ACC112 (cell line): Measurements from ENCODE around the gene NLRP4.

ENCODE experiments used
- H2AFZ ChIP-seq: fragments of 200-600 bp; sonication (generic); one replicate; pipeline ENCODE4 v1.6.0; 2017; ENCODE audit warnings: antibody characterized with exemption, low read length; ENCODE audit not compliant: unreplicated experiment
- H3K27ac ChIP-seq: fragments of 200-600 bp; sonication (generic); 2 replicates; pipeline ENCODE4 v1.5.1; 2014; ENCODE audit warnings: low read depth, mild to moderate bottlenecking, antibody characterized with exemption, low read length, moderate library complexity
- H3K27me3 ChIP-seq: fragments of 200-600 bp; sonication (generic); 2 replicates; pipeline ENCODE4 v1.6.1; 2014; ENCODE audit warnings: mild to moderate bottlenecking, antibody characterized with exemption, low read length, moderate library complexity, mixed read lengths; ENCODE audit not compliant: insufficient read depth
- H3K36me3 ChIP-seq: fragments of 200-600 bp; sonication (generic); 2 replicates; pipeline ENCODE4 v1.6.1; 2016; ENCODE audit warnings: mild to moderate bottlenecking, antibody characterized with exemption, low read length, moderate library complexity, mixed read lengths; ENCODE audit not compliant: insufficient read depth
- H3K4me1 ChIP-seq: fragments of 200-600 bp; sonication (generic); one replicate; pipeline ENCODE4 v1.6.1; 2016; ENCODE audit warnings: low read length, mixed read lengths; ENCODE audit not compliant: insufficient read depth, unreplicated experiment, control insufficient read depth
- H3K4me3 ChIP-seq: fragments of 200-600 bp; sonication (generic); 2 replicates; pipeline ENCODE4 v1.5.1; 2014; ENCODE audit warnings: mild to moderate bottlenecking, low read depth, low read length
- H3K79me2 ChIP-seq: fragments of 200-600 bp; sonication (generic); one replicate; pipeline ENCODE4 v1.6.0; 2016; ENCODE audit warnings: low read length; ENCODE audit not compliant: control insufficient read depth, unreplicated experiment, insufficient read depth

Gene NLRP4

GRCh38 chr19:55832676-55833075 is 3.7 kb upstream of the NLRP4 start:
- no peak overlapping the region for H2AFZ ChIP-seq
- no peaks in the 10 kb centered on the region for H3K36me3 ChIP-seq
- no peaks in the 10 kb centered on the region for H3K4me1 ChIP-seq
- H3K27ac ChIP-seq, result no peak overlapping the region
- no peaks in the 10 kb centered on the region for H3K27me3 ChIP-seq
- no peak overlapping the region for H3K4me3 ChIP-seq
- no peaks in the 10 kb centered on the region for H3K79me2 ChIP-seq

GRCh38 chr19:55838251-55838650 is 1.9 kb downstream of the NLRP4 start:
- H3K4me3 ChIP-seq, result no peak overlapping the region
- no peaks in the 10 kb centered on the region for H3K79me2 ChIP-seq
- H3K27ac ChIP-seq, result no peak overlapping the region
- no peaks in the 10 kb centered on the region for H3K36me3 ChIP-seq
- H3K27me3 ChIP-seq, result no peaks in the 10 kb centered on the region
- H3K4me1 ChIP-seq, result no peaks in the 10 kb centered on the region
- H2AFZ ChIP-seq, result no peak overlapping the region

GRCh38 chr19:55838906-55839305 is 2.6 kb downstream of the NLRP4 start:
- no peak overlapping the region for H2AFZ ChIP-seq
- no peak overlapping the region for H3K4me3 ChIP-seq
- H3K4me1 ChIP-seq, result no peaks in the 10 kb centered on the region
- no peak overlapping the region for H3K27ac ChIP-seq
- no peaks in the 10 kb centered on the region for H3K79me2 ChIP-seq
- no peaks in the 10 kb centered on the region for H3K36me3 ChIP-seq
- no peaks in the 10 kb centered on the region for H3K27me3 ChIP-seq

- Histone ChIP-seq H3K4me3 (no peak overlapping the region), H2AFZ (no peak overlapping the region), H3K36me3 (no peaks in the 10 kb centered on the region), H3K27ac (no peak overlapping the region), H3K4me1 (no peaks in the 10 kb centered on the region), H3K79me2 (no peaks in the 10 kb centered on the region), H3K27me3 (no peaks in the 10 kb centered on the region)
These were observed 18.8 kb downstream of the NLRP4 start for GRCh38 chr19:55855160-55855559.

GRCh38 chr19:55857149-55857548 is 20.8 kb downstream of the NLRP4 start:
- H3K27me3 ChIP-seq, result no peaks in the 10 kb centered on the region
- no peaks in the 10 kb centered on the region for H3K4me1 ChIP-seq
- H2AFZ ChIP-seq, result no peak overlapping the region
- H3K79me2 ChIP-seq, result no peaks in the 10 kb centered on the region
- H3K4me3 ChIP-seq, result no peak overlapping the region
- no peak overlapping the region for H3K27ac ChIP-seq
- H3K36me3 ChIP-seq, result no peaks in the 10 kb centered on the region

GRCh38 chr19:55857974-55858373 is 21.6 kb downstream of the NLRP4 start:
- Histone ChIP-seq H3K27ac (no peak overlapping the region), H3K27me3 (no peaks in the 10 kb centered on the region), H3K4me1 (no peaks in the 10 kb centered on the region), H2AFZ (no peak overlapping the region), H3K36me3 (no peaks in the 10 kb centered on the region), H3K4me3 (no peak overlapping the region), H3K79me2 (no peaks in the 10 kb centered on the region)

- Histone ChIP-seq H3K27me3 (no peaks in the 10 kb centered on the region), H2AFZ (no peak overlapping the region), H3K79me2 (no peaks in the 10 kb centered on the region), H3K4me3 (no peak overlapping the region), H3K36me3 (no peaks in the 10 kb centered on the region), H3K4me1 (no peaks in the 10 kb centered on the region), H3K27ac (no peak overlapping the region)
These were observed 22.1 kb downstream of the NLRP4 start for GRCh38 chr19:55858401-55858800.

- H3K27me3 ChIP-seq, result no peaks in the 10 kb centered on the region
- H3K27ac ChIP-seq, result no peak overlapping the region
- H3K4me3 ChIP-seq, result no peak overlapping the region
- no peaks in the 10 kb centered on the region for H3K79me2 ChIP-seq
- H2AFZ ChIP-seq, result no peak overlapping the region
- no peaks in the 10 kb centered on the region for H3K4me1 ChIP-seq
- H3K36me3 ChIP-seq, result no peaks in the 10 kb centered on the region
These were observed 22.6 kb downstream of the NLRP4 start for GRCh38 chr19:55858969-55859368.

- no peak overlapping the region for H2AFZ ChIP-seq
- H3K36me3 ChIP-seq, result no peaks in the 10 kb centered on the region
- no peaks in the 10 kb centered on the region for H3K27me3 ChIP-seq
- H3K4me1 ChIP-seq, result no peaks in the 10 kb centered on the region
- H3K27ac ChIP-seq, result no peak overlapping the region
- H3K4me3 ChIP-seq, result no peak overlapping the region
- no peaks in the 10 kb centered on the region for H3K79me2 ChIP-seq
These were observed 30.2 kb downstream of the NLRP4 start for GRCh38 chr19:55866521-55866920.

GRCh38 chr19:55867101-55867500 is 30.8 kb downstream of the NLRP4 start:
- no peak overlapping the region for H3K27ac ChIP-seq
- no peaks in the 10 kb centered on the region for H3K36me3 ChIP-seq
- H3K4me3 ChIP-seq, result no peak overlapping the region
- no peaks in the 10 kb centered on the region for H3K27me3 ChIP-seq
- no peak overlapping the region for H2AFZ ChIP-seq
- no peaks in the 10 kb centered on the region for H3K4me1 ChIP-seq
- H3K79me2 ChIP-seq, result no peaks in the 10 kb centered on the region

GRCh38 chr19:55870736-55871135 is 34.4 kb downstream of the NLRP4 start:
- no peaks in the 10 kb centered on the region for H3K79me2 ChIP-seq
- no peaks in the 10 kb centered on the region for H3K36me3 ChIP-seq
- H3K4me1 ChIP-seq, result no peaks in the 10 kb centered on the region
- H3K4me3 ChIP-seq, result no peak overlapping the region
- no peak overlapping the region for H3K27ac ChIP-seq
- H2AFZ ChIP-seq, result no peak overlapping the region
- H3K27me3 ChIP-seq, result no peaks in the 10 kb centered on the region

GRCh38 chr19:55877211-55877610 is 40.9 kb downstream of the NLRP4 start:
- Histone ChIP-seq H3K4me1 (no peaks in the 10 kb centered on the region), H3K4me3 (no peak overlapping the region), H2AFZ (no peak overlapping the region), H3K79me2 (no peaks in the 10 kb centered on the region), H3K27me3 (no peaks in the 10 kb centered on the region), H3K36me3 (no peaks in the 10 kb centered on the region), H3K27ac (no peak overlapping the region)
